ENCODE data around the gene PANK2. TPM values are rescaled to one million over a fixed set of nuclear protein-coding genes. Genes with fewer than 3 reads are reported as not detected.
"Not testable (repeated sequence)": the region's sequence is repeated elsewhere in the genome, so short reads cannot be mapped to it uniquely, and the experiment has no call there.

PANK2 gene
- total RNA-seq, 1 donor from 2014 or later: 41.9 TPM

DNA sequence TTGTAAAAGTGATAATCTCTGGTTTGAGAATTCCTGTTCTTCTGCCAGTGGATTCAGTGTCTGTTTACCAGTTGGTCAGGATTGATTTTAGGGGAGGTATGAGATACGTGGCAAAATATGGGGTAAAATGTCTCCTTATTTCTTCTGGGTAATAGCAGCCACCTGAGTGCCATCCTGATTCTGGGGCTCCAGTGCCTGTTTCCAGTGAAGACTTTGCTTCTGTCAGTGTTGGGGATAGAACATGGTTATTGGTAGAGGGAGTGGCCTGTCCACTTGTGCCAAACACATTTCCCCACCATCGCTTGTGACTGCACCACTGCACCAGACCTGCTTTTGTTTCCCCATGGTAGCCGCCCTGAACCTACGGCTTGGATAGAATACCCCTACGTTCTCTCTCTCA lies 15.7 kb downstream of the PANK2 start:
- H3K27me3 Mint-ChIP-seq (ENCODE audit: unreplicated experiment): no peaks in the 10 kb centered on the region
- H3K36me3 Mint-ChIP-seq (ENCODE audit: unreplicated experiment): peaks cover 10% of the 10 kb centered on the region
- H3K9me3 Mint-ChIP-seq (ENCODE audit: unreplicated experiment): no peaks in the 10 kb centered on the region
- no peak overlapping the region for H3K27ac Mint-ChIP-seq (ENCODE audit: unreplicated experiment)
- no peak for DNase-seq (ENCODE audit: extremely low spot score, unreplicated experiment)
- H3K4me1 Mint-ChIP-seq (ENCODE audit: unreplicated experiment): peaks cover 42% of the 10 kb centered on the region
- H3K4me3 Mint-ChIP-seq (ENCODE audit: unreplicated experiment): no peak overlapping the region
- TF ChIP-seq, protein P1, sequence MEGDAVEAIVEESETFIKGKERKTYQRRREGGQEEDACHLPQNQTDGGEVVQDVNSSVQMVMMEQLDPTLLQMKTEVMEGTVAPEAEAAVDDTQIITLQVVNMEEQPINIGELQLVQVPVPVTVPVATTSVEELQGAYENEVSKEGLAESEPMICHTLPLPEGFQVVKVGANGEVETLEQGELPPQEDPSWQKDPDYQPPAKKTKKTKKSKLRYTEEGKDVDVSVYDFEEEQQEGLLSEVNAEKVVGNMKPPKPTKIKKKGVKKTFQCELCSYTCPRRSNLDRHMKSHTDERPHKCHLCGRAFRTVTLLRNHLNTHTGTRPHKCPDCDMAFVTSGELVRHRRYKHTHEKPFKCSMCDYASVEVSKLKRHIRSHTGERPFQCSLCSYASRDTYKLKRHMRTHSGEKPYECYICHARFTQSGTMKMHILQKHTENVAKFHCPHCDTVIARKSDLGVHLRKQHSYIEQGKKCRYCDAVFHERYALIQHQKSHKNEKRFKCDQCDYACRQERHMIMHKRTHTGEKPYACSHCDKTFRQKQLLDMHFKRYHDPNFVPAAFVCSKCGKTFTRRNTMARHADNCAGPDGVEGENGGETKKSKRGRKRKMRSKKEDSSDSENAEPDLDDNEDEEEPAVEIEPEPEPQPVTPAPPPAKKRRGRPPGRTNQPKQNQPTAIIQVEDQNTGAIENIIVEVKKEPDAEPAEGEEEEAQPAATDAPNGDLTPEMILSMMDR (IDR thresholded peaks at IDR 0.05): no peak

DNA sequence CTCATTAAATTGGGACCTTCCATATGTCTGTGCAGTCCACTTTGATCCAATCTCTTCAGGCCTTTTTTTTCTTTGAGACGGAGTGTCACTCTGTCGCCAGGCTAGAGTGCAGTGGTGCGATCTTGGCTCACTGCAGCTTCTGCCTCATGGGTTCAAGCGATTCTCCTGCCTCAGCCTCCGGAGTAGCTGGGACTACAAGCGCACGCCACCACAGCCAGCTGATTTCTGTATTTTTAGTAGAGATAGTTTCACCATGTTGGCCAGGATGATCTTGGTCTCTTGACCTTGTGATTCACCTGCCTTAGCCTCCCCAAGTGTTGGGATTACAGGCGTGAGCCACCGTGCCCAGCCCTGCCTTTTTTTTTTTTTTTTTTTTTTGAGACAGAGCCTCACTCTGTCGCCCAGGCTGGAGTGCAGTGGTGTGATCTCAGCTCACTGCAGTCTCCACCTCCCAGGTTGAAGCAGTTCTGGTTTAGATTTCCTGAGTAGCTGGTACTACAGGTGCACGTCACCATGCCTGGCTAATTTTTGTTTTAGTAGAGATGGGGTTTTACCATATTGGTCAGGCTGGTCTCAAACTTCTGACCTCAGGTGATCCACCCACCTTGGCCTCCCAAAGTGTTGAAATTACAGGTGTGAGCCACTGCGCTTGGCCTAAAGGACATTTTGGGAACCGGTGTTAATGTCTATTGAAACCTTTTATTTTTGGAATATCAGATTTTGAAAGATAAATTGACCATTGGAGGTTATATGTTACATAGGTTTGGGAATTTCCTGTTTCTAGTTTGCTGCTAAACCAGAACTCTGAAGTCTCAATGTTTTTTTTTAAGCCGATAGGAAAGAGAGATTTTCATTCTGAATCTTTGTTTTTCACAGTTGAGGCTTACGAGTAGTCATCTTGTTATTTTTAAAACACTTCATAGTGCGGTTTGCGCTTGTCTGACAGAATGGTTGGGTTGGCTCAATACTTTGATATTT lies 17.8 kb downstream of the PANK2 start:
- not testable (repeated sequence) for H3K27ac Mint-ChIP-seq (ENCODE audit: unreplicated experiment); H3K4me3 Mint-ChIP-seq (ENCODE audit: unreplicated experiment)
- peaks cover 27% of the 10 kb centered on the region for H3K36me3 Mint-ChIP-seq (ENCODE audit: unreplicated experiment)

DNA sequence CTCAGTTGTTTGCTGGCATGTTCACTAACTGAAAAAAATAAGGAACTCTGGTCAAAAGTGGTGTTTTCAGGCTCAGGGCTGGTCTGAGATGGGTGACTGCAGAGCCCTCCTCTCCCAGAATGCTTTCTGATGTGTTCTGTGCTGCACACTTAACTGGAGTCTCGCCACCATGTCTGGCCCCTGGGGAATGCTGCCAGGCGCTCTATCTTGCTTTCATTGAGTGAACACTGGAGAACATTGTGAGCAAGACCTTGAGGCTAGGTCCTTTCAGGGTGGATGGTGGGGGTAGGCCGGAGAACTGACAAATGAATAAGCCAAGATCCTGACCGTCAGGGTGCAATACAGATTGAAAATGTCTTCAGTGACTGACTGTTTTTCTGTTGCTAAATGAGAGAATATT lies 19.5 kb downstream of the PANK2 start:
- Mint-ChIP-seq H3K4me3 (ENCODE audit: unreplicated experiment) (no peak overlapping the region), H3K4me1 (ENCODE audit: unreplicated experiment) (peaks cover 15% of the 10 kb centered on the region), H3K9me3 (ENCODE audit: unreplicated experiment) (no peaks in the 10 kb centered on the region), H3K36me3 (ENCODE audit: unreplicated experiment) (peaks cover 34% of the 10 kb centered on the region), H3K27ac (ENCODE audit: unreplicated experiment) (no peak overlapping the region), H3K27me3 (ENCODE audit: unreplicated experiment) (no peaks in the 10 kb centered on the region)
- TF ChIP-seq, protein P1 (IDR thresholded peaks at IDR 0.05): no peak
- no peak for DNase-seq (ENCODE audit: extremely low spot score, unreplicated experiment)

More for the DNA sequence above, 17.8 kb downstream of the PANK2 start:
- H3K27me3 Mint-ChIP-seq (ENCODE audit: unreplicated experiment); H3K9me3 Mint-ChIP-seq (ENCODE audit: unreplicated experiment); DNase-seq (ENCODE audit: extremely low spot score, unreplicated experiment): not testable (repeated sequence)
- peaks cover 24% of the 10 kb centered on the region for H3K4me1 Mint-ChIP-seq (ENCODE audit: unreplicated experiment)

DNA sequence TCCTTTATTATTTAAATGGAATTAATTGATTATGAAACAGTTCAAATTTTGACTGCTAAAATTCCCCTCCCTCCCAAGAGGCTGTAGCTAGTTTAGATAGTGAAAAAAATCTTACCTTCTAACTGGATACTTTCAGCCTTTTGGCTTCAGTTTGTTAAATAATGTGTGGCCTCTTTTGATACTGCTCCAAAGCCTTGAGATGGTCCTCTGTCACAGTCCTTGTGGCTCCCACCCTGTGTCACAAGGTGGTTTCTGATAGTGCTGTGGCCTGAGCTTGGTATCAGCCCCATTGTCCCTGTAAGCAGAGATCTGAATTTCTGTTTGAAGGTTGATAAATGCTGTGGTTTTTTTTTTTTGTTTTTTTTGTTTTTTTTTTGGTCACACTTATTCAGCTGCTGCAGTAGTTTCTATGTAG lies 20.8 kb downstream of the PANK2 start:
- no peak for DNase-seq (ENCODE audit: extremely low spot score, unreplicated experiment)
- Mint-ChIP-seq H3K27ac (ENCODE audit: unreplicated experiment) (no peak overlapping the region), H3K36me3 (ENCODE audit: unreplicated experiment) (peaks cover 43% of the 10 kb centered on the region), H3K9me3 (ENCODE audit: unreplicated experiment) (no peaks in the 10 kb centered on the region), H3K27me3 (ENCODE audit: unreplicated experiment) (no peaks in the 10 kb centered on the region), H3K4me3 (ENCODE audit: unreplicated experiment) (no peak overlapping the region), H3K4me1 (ENCODE audit: unreplicated experiment) (peaks cover 9% of the 10 kb centered on the region)
- TF ChIP-seq, protein P1 (IDR thresholded peaks at IDR 0.05): no peak

DNA sequence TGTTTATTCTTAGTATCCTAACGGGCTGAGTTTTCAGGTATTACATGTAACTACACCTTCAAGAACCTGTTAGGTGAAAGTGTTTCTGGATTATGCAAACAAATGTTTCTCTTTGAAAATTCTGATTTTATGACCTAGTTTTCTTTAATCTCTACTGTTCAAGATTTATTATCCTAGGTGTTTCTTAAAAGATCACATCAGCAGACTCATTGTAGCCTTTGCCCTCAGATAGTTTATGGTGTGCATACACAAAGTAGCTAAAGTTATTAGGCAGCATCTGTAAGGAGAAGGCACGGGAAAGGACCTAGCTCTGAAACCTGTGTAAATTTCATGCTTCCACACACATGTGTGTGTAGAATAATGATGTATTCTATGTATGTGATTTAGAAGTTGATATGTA lies 21.7 kb downstream of the PANK2 start:
- Mint-ChIP-seq H3K4me1 (ENCODE audit: unreplicated experiment) (peaks cover 5% of the 10 kb centered on the region), H3K4me3 (ENCODE audit: unreplicated experiment) (no peak overlapping the region), H3K27ac (ENCODE audit: unreplicated experiment) (no peak overlapping the region), H3K36me3 (ENCODE audit: unreplicated experiment) (peaks cover 50% of the 10 kb centered on the region), H3K9me3 (ENCODE audit: unreplicated experiment) (no peaks in the 10 kb centered on the region), H3K27me3 (ENCODE audit: unreplicated experiment) (no peaks in the 10 kb centered on the region)
- no peak for DNase-seq (ENCODE audit: extremely low spot score, unreplicated experiment)
- TF ChIP-seq, protein P1 (IDR thresholded peaks at IDR 0.05): no peak
